DND-41 (cell line): ENCODE results near the gene MRAP2.
"Not testable (repeated sequence)": the region's sequence is repeated elsewhere in the genome, so short reads cannot be mapped to it uniquely, and the experiment has no call there.

Source experiments
- ATAC-seq: fragments of 200-7000 bp; cut with Tn5 transposase; 3 replicates; pipeline ENCODE4 v1.9.1; 2021; ENCODE audit warnings: low read depth; ENCODE audit not compliant: insufficient read depth
- DNase-seq: peaks from one replicate; pipeline ENCODE4 v3.0.0-alpha.2; 2020
- H2AFZ ChIP-seq: 2 replicates; pipeline ENCODE4 v1.6.0; 2012; ENCODE audit warnings: low read depth, low read length
- H3K27ac ChIP-seq: 2 replicates; pipeline ENCODE4 v1.5.1; 2012; ENCODE audit warnings: low read length, inconsistent platforms
- H3K27me3 ChIP-seq: fragments of 200-600 bp; sonication (generic); 2 replicates; pipeline ENCODE4 v1.6.0; 2012; ENCODE audit warnings: low read length, mild to moderate bottlenecking, inconsistent platforms; ENCODE audit not compliant: insufficient read depth, poor library complexity
- H3K36me3 ChIP-seq: 2 replicates; pipeline ENCODE4 v1.5.1; 2012; ENCODE audit warnings: low read length, inconsistent platforms; ENCODE audit not compliant: insufficient read depth
- H3K4me1 ChIP-seq: 2 replicates; pipeline ENCODE4 v1.5.1; 2012; ENCODE audit warnings: mild to moderate bottlenecking, low read length; ENCODE audit not compliant: insufficient read depth
- H3K4me2 ChIP-seq: 2 replicates; pipeline ENCODE4 v1.6.0; 2012; ENCODE audit warnings: mild to moderate bottlenecking, moderate library complexity, low read length, inconsistent platforms; ENCODE audit not compliant: insufficient read depth
- H3K4me3 ChIP-seq, 2 experiments: fragments of 200-600 bp in 1 of 2; shearing (Covaris generic) in 1 of 2; 2 replicates each; pipeline ENCODE4 v1.5.1; 2012 to 2016; ENCODE audit warnings: inconsistent platforms in 2 of 2, low read length in 2 of 2, mild to moderate bottlenecking in 2 of 2, low read depth in 1 of 2, moderate library complexity in 1 of 2
- H3K79me2 ChIP-seq: 2 replicates; pipeline ENCODE4 v1.6.0; 2012; ENCODE audit warnings: low read length, inconsistent platforms; ENCODE audit not compliant: insufficient read depth
- H3K9ac ChIP-seq: 2 replicates; pipeline ENCODE4 v1.6.0; 2012; ENCODE audit warnings: low read depth, mild to moderate bottlenecking, inconsistent platforms, low read length, moderate library complexity
- H3K9me3 ChIP-seq: 2 replicates; pipeline ENCODE4 v1.5.1; 2012; ENCODE audit warnings: low read length, moderate library complexity, mild to moderate bottlenecking, inconsistent platforms; ENCODE audit not compliant: insufficient read depth, severe bottlenecking
- H4K20me1 ChIP-seq: 2 replicates; pipeline ENCODE4 v1.6.0; 2012; ENCODE audit warnings: low read length; ENCODE audit not compliant: insufficient read depth
- EZH2 ChIP-seq: IDR thresholded peaks from 3 replicates; pipeline ENCODE4 v1.6.1; 2012; ENCODE audit warnings: borderline replicate concordance, low read depth, mild to moderate bottlenecking, moderate library complexity, low read length, inconsistent platforms; ENCODE audit not compliant: severe bottlenecking
- TF ChIP-seq, protein P1 (sequence below): IDR thresholded peaks from 2 replicates; pipeline ENCODE4 v1.5.1; 2012; ENCODE audit warnings: borderline replicate concordance, low read length, moderate library complexity, mild to moderate bottlenecking; ENCODE audit not compliant: poor library complexity, severe bottlenecking; ENCODE audit errors: extremely low read depth

Gene MRAP2

DNA sequence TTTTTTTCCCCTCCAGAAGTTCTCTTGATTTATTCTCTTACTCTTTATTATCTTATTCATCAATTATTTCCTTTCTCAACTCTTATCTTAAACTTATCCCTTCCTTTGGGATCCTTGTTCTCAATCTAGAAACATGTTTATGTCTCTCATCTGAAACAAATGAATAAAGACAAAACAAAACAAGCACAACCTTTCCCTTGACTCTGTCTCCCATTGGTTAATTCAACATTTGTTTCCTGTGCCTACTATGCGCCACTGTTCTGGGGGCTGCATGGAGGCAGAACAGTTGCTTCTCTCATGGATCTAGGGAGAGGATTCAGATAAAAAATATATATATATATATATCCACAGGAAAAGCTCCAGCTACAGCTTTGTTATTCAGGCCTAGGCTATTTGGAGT, 5.2 kb upstream of the MRAP2 start:
- no peaks in the 10 kb centered on the region for H4K20me1 ChIP-seq
- H3K9ac ChIP-seq: no peak overlapping the region
- H3K27ac ChIP-seq: no peak overlapping the region
- H3K4me3 ChIP-seq: no peak overlapping the region
- no peaks in the 10 kb centered on the region for H3K79me2 ChIP-seq
- H3K27me3 ChIP-seq: no peaks in the 10 kb centered on the region
- H3K9me3 ChIP-seq: peaks cover 3% of the 10 kb centered on the region
- no peaks in the 10 kb centered on the region for H3K36me3 ChIP-seq
- ATAC-seq: no peak
- no peak overlapping the region for H3K4me2 ChIP-seq
- DNase-seq: no peak
- no peak overlapping the region for H2AFZ ChIP-seq
- no peaks in the 10 kb centered on the region for H3K4me1 ChIP-seq
- TF ChIP-seq, protein P1, sequence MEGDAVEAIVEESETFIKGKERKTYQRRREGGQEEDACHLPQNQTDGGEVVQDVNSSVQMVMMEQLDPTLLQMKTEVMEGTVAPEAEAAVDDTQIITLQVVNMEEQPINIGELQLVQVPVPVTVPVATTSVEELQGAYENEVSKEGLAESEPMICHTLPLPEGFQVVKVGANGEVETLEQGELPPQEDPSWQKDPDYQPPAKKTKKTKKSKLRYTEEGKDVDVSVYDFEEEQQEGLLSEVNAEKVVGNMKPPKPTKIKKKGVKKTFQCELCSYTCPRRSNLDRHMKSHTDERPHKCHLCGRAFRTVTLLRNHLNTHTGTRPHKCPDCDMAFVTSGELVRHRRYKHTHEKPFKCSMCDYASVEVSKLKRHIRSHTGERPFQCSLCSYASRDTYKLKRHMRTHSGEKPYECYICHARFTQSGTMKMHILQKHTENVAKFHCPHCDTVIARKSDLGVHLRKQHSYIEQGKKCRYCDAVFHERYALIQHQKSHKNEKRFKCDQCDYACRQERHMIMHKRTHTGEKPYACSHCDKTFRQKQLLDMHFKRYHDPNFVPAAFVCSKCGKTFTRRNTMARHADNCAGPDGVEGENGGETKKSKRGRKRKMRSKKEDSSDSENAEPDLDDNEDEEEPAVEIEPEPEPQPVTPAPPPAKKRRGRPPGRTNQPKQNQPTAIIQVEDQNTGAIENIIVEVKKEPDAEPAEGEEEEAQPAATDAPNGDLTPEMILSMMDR: no peak
- TF ChIP-seq EZH2: no peak

DNA sequence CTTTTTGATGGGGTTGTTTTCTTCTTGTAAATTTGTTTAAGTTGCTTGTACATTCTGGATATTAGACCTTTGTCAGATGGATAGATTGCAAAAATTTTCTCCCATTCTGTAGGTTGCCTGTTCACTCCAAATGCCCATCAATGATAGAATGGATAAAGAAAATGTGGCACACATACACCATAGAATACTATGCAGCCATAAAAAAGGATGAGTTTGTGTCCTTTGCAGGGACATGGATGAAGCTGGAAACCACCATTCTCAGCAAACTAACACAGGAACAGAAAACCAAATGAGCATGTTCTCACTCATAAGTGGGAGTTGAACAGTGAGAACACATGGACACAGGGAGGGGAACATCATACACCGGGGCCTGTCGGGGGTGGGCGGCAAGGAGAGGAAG, 1.6 kb upstream of the MRAP2 start:
- H3K79me2 ChIP-seq, H3K27ac ChIP-seq, H4K20me1 ChIP-seq, H3K4me1 ChIP-seq, H3K9me3 ChIP-seq, H2AFZ ChIP-seq, DNase-seq, H3K4me2 ChIP-seq, ATAC-seq, H3K27me3 ChIP-seq, H3K9ac ChIP-seq, H3K4me3 ChIP-seq, H3K36me3 ChIP-seq: not testable (repeated sequence)

DNA sequence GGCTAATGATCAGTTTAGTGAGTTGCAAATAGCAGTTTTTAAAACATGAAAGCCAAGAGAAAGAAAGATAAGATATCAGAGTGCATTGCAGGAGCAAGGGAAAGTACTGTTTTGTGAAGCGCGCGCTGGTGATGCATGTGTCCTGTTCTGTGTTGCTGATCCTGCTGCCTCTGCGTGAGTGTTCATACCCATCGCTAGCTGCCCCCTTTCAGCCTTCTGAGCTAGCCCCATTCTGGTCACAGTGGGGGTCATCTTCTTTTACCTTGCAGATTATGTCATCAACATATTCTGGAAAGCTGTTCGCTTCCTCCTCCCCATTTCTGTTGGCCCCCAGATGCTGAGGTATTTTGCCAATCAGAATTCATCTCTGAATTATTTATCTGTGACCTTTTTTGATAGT, 1.9 kb downstream of the MRAP2 start:
- H3K9me3 ChIP-seq: no peaks in the 10 kb centered on the region
- H3K36me3 ChIP-seq: no peaks in the 10 kb centered on the region
- no peak overlapping the region for H3K4me3 ChIP-seq
- no peaks in the 10 kb centered on the region for H3K4me1 ChIP-seq
- H4K20me1 ChIP-seq: no peaks in the 10 kb centered on the region
- DNase-seq (no peak), ATAC-seq (no peak)
- no peak for TF ChIP-seq EZH2
- TF ChIP-seq, protein P1: no peak
- no peaks in the 10 kb centered on the region for H3K79me2 ChIP-seq
- H3K9ac ChIP-seq: no peak overlapping the region
- no peak overlapping the region for H3K27ac ChIP-seq
- no peak overlapping the region for H2AFZ ChIP-seq
- H3K27me3 ChIP-seq: no peaks in the 10 kb centered on the region
- no peak overlapping the region for H3K4me2 ChIP-seq

DNA sequence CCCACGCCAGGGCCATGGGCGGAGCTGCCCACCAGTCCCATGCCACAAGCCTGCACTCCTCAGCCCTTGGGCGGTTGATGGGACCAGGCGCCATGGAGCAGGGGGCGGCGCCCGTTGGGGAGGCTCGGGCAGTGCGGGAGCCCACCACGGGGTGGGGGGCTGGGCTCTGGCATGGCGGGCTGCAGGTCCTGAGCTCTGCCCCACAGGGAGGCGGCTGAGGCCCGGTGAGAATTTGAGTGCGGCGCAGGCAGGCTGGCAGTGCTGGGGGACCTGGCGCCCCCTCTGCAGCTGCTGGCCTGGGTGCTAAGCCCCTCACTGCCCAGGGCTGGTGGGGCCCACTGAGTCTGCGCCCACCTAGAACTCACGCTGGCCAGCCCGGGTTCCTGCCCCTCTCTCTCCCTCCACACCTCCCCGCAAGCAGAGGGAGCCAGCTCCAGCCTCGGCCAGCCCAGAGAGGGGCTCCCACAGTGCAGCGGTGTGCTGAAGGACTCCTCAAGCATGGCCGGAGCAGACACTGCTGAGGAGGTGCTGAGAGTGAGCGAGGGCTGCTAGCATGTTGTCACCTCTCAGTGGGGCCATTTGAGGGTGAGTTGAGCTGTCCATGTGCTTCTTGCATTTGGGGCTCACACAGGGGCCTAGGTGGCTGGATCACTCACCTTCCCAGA, 4.0 kb downstream of the MRAP2 start:
- Histone ChIP-seq H3K4me3 (no peak overlapping the region), H3K79me2 (no peaks in the 10 kb centered on the region), H3K27me3 (no peaks in the 10 kb centered on the region), H3K4me2 (no peak overlapping the region), H2AFZ (no peak overlapping the region), H4K20me1 (no peaks in the 10 kb centered on the region), H3K36me3 (no peaks in the 10 kb centered on the region), H3K4me1 (no peaks in the 10 kb centered on the region), H3K27ac (no peak overlapping the region), H3K9me3 (no peaks in the 10 kb centered on the region), H3K9ac (no peak overlapping the region)
- TF ChIP-seq, protein P1: no peak
- no peak for TF ChIP-seq EZH2
- DNase-seq (no peak), ATAC-seq (no peak)
